SKM-1 (cell line): ENCODE results near the gene SPECC1.

Experiments
- DNase-seq: peaks from one replicate; lab custom pipeline; 2025; ENCODE audit not compliant: unreplicated experiment; lab: John Stamatoyannopoulos, UW

SPECC1 gene

GRCh38 chr17:20266806-20267458, 257.8 kb downstream of the SPECC1 start:
- DNase-seq: no peak

DNA sequence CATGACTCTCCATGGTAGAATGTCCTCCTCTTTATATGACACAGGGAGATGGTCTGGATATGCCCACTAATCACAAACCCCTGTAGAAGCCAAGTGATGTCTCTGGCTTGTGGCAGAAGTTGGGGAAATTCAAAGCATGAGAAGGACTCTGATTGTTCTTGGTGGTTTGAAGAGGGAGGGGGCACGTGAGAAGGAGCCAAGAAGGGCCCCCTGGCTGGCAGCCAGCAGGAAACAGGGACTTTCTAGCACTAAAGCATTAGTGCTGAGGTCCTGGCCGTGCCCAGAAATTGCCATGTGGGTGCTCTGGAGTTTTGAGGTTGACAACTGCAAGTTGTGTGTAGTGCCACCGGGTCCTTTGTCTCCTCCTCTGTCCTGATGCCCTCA, 258.3 kb downstream of the SPECC1 start:
- DNase-seq: no peak

DNA sequence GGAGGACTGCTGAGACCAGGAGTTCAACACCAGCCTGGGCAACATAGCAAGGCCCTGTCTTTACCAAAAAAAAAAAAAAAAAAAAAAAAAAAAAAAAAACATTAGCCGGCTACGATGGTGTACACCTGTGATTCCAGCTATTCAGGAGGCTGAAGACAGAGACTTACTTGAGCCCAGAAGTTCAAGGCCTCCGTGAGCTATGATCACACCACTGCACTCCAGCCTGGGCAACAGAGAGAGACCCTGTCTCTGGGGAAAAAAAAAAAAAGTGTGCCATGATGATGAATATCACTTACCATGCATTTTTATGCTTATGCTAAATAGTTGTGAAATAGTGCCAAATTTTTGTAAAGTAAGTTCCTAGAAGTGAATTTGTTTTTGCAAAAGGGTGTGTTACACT, 261.2 kb downstream of the SPECC1 start:
- no peak for DNase-seq

DNA sequence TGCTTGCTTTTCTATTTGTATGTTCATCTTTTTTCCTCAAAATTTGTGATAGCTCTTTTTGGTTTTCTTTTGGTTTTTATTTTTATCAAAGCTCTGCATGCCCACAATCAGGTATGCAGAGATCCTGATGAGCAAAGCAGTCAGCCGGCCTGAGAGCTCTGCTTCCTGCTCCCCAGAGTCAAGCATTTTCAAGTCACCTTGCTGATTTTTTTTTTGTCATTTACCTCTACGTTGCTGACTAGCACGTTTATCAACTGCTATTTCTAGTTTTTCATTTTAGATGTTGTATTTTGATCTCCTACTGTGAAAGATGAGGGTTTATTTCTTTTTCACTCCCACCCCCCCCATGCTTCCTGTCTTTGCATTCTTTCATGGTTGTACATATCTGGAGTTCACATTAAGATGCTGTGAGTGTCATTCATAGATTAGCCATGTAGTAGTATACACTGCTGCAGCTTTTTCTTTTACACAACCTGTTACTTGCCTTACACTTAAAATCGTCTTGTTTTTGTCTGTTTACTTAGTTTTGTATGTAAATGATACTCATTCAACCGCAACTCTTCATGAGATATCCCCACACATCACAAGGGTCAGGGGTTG, 262.0 kb downstream of the SPECC1 start:
- no peak for DNase-seq

GRCh38 chr17:20273741-20274500, 264.8 kb downstream of the SPECC1 start:
- DNase-seq: no peak

DNA sequence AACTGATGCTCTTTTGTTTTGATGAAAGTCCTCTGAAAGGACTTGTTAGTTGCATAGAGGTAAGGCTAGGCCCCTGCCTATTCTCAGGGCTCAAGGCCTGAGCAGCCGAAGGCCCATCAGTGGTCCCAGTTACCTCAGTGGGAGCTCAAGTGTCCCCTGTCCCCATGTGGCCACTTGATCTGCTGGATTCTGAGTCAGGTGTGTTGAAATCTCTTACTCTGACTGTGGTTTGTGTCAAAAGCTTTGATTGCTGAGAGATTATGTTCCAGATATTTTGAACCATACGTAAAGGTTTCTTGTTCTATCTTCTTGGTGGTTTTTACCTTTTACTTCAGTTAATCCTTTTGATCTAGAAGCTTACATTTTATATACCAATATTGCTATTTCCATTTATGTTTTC, 266.5 kb downstream of the SPECC1 start:
- DNase-seq: no peak

- DNase-seq: no peak
Observed at GRCh38 chr17:20276421-20276820, 267.3 kb downstream of the SPECC1 start.

GRCh38 chr17:20278805-20279204, 269.6 kb downstream of the SPECC1 start:
- no peak for DNase-seq

DNA sequence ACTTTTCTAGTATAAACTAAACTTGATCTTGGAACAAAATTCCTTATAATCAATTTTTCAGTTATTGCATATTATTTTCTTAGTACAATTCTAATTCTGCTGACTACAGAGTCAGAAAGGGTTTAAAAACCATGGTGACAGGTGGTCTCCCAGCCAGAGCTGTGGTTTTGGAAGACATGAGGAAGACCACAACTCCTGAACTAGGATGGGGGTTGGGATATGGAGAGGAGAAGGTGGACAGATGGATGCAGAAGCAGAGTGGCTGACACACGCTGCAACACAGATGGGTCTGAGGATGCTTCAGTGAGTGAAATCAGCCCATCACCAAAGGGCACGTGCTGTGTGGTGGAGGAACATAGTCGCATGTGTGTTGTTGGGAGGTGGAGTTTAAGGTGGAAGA, 270.5 kb downstream of the SPECC1 start:
- DNase-seq: no peak

DNA sequence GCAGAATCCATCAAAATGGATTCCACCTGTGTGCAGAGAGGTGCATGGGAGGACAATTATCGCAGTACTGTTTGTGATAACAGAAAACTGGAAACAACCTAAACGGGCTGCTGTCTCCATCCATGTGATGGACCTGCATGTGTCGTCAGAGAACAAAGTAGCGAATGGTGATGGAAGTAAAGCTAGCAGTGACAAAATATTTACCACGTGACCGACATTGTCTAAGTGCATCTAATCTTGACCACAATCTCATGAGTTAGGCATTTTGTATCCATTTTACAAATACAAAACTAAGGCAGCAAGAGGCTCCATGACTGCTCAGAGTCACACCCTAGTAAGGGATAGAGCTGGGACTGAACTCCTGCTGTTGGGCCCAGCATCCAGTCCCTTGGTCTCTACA, 270.9 kb downstream of the SPECC1 start:
- DNase-seq: no peak

DNA sequence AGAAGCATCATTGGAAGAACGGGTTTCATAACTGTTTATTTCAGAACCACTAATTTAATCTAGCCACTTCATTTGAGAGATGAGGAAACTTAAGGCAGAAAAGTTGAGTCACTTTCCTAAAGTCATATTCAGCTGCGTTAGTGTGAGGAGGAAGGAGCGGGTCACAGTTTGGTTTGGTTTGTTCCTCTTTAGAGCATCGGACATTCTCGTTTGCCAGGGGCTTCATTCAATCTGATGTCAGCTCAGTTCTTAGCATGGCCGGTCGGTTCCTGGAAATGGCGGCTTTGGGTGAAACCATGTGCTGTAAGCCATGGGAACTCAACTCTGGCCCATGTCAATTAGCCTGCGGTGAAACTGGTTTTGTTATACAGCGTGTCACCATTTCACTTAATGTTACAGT, 271.7 kb downstream of the SPECC1 start:
- peak; percentile 82 for DNase-seq

- peak; percentile 82 for DNase-seq
Observed at GRCh38 chr17:20281860-20282259, 272.7 kb downstream of the SPECC1 start.

DNA sequence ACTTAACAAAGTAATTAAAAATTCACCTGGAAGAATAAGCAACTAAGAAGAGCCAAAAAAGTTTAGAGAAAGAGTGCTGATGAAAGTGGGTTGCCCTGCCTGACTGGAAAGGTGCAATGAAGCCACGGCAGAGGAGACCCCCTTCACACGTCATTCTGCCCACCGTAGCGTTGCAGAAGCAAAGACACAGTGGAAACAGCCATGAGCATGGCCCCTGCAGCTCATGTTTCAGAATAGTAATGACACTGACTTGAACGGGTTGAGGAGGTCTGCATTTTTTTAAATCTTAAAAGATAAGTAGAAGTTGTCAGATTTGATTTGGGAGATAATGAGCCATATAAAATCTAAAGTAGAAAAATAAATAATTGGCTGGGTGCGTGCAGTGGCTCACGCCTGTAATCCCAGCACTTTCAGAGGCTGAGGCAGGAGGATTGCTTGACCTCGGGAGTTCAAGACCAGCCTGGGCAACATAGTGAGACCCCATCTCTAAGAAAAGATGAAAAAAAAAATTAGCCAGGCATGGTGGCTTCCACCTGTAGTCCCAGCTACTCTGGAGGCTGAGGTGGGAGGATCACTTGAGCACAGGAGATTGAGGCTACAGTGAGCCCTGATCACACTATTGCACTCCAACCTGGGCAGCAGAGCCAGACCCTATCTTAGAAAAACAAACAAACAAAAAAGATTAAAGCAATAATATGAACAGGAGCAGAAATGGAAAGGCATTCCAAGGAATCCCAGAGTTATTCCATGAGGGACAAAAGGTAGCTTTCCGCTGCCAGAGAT, 273.6 kb downstream of the SPECC1 start:
- no peak for DNase-seq

DNA sequence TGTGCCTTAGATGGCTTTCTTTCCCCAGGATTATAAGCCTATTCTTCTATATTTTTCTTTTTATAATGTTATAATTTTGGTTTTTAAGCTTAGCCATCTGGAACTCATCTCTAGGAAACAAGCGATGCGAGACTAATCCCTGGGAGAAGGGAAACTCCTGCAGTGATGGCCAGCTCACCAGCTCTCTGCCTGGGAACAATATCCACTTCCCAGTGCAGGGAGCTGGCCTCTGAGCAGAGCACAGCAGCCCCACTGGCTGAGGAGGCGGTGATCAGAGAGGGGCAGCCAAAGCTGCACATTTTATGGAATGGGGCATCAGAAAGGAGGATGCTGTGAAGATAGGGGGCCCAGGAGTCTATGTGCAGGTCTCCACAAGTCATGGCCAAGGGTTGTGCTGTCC, 274.9 kb downstream of the SPECC1 start:
- no peak for DNase-seq

- no peak for DNase-seq
Observed at GRCh38 chr17:20284570-20285295, 275.6 kb downstream of the SPECC1 start.

DNA sequence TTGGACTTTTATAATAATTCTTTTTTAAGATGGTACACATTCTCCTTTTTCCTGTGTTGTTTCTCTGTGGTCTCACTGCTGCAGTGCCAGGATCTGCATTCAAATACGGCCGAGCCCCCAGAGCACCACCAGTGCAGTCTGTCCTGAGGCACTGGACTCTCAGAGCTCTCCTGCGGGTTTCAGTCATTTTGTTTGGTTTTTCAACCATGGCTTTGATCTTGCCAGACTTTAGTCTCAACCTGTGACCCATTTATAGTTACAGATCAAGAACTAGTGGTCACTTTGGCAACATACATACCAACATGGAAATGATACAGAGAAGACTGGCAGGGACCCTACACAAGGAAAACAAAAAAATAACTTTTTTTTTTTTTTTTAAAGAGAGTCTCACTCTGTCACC, 280.8 kb downstream of the SPECC1 start:
- DNase-seq: no peak

- no peak for DNase-seq
Observed at GRCh38 chr17:20291853-20292252, 282.7 kb downstream of the SPECC1 start.

DNA sequence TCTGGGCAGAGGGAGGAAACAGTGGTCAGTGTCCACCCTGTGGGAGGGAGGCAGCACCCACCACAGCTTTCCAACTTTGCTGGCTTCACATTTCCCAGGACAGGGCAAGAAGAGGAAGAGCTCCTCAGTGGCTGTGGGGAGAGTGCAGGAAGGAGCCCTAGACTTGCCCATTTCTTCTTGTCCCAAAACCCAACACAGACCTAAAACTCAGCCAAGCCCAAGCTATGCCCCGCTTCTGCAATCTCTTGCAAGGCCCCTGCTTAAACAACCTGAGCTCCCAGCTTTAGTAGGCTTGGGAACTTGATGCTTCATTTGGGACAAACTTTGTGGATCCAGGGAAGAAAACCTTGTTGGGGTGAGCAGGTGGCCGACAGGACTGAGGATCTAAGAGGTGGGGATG, 284.3 kb downstream of the SPECC1 start:
- DNase-seq: no peak

DNA sequence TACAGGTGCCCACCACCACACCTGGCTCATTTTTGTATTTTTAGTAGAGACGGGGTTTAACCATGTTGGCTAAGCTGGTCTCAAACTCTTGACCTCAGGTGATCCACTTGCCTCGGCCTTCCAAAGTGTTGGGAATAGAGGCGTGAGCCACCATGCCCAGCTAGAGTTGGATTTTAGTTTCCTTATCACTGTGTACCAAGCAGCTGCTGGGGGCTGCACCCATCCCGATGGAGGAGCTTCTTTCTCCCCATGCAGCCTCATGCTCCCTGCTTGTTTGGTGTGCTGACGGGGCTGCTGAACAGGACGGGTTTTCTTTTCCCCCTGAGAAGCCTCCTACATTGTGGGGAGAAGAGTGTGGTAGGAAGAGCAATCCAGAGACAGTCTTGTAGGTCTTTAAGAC, 285.0 kb downstream of the SPECC1 start:
- no peak for DNase-seq

- no peak for DNase-seq
Observed at GRCh38 chr17:20299013-20299412, 289.9 kb downstream of the SPECC1 start.

- no peak for DNase-seq
Observed at GRCh38 chr17:20300436-20300934, 291.3 kb downstream of the SPECC1 start.
